GM12878 (cell line): ENCODE data around the gene TPI1. TPM values are rescaled to one million over a fixed set of nuclear protein-coding genes. Genes with fewer than 3 reads are reported as not detected.

Experiments
- ATF2 ChIP-seq: IDR thresholded peaks from 2 replicates; pipeline ENCODE4 v1.6.1; 2012; ENCODE audit warnings: low read length, inconsistent platforms
- BCL11A ChIP-seq: IDR thresholded peaks from 2 replicates; pipeline ENCODE4 v1.6.1; 2011; ENCODE audit warnings: low read depth, low read length
- CREM ChIP-seq: IDR thresholded peaks from 2 replicates; pipeline ENCODE4 v1.6.1; 2014; ENCODE audit warnings: antibody characterized with exemption, low read depth
- CUX1 ChIP-seq: IDR thresholded peaks from 2 replicates; pipeline ENCODE4 v1.6.1; 2012; ENCODE audit warnings: improper control_type of control experiment, low read depth, low read length; ENCODE audit not compliant: insufficient replicate concordance
- FOXM1 ChIP-seq: IDR thresholded peaks from 2 replicates; pipeline ENCODE4 v1.6.1; 2012; ENCODE audit warnings: low read depth, mild to moderate bottlenecking, inconsistent platforms, low read length, moderate library complexity
- IRF3 ChIP-seq: fragments of 450-650 bp; IDR thresholded peaks from 2 replicates; pipeline ENCODE4 v1.6.1; 2014; ENCODE audit warnings: mild to moderate bottlenecking
- KLF5 ChIP-seq: fragments of 450-650 bp; IDR thresholded peaks from 2 replicates; pipeline ENCODE4 v1.6.1; 2014; ENCODE audit warnings: mild to moderate bottlenecking; ENCODE audit not compliant: partially characterized antibody
- NFIC ChIP-seq: IDR thresholded peaks from 2 replicates; pipeline ENCODE4 v1.6.1; 2012; ENCODE audit warnings: low read depth, mild to moderate bottlenecking, inconsistent platforms, low read length, moderate library complexity
- NFXL1 ChIP-seq: fragments of 450-650 bp; IDR thresholded peaks from 2 replicates; pipeline ENCODE4 v1.6.1; 2017; ENCODE audit warnings: antibody characterized with exemption, mild to moderate bottlenecking, borderline replicate concordance
- NR2C1 ChIP-seq: fragments of 450-650 bp; IDR thresholded peaks from 2 replicates; pipeline ENCODE4 v1.6.1; 2017; ENCODE audit warnings: antibody characterized with exemption, mild to moderate bottlenecking, moderate library complexity
- NRF1 ChIP-seq: conservative IDR thresholded peaks from 2 replicates; pipeline ENCODE4 v1.6.1; 2011; ENCODE audit warnings: mild to moderate bottlenecking, low read depth, low read length, improper control_type of control experiment
- PAX8 ChIP-seq: fragments of 450-650 bp; IDR thresholded peaks from 2 replicates; pipeline ENCODE4 v1.6.1; 2017; ENCODE audit warnings: mild to moderate bottlenecking, moderate library complexity
- PBX3 ChIP-seq: IDR thresholded peaks from 2 replicates; pipeline ENCODE4 v1.6.1; 2011; ENCODE audit warnings: mild to moderate bottlenecking, low read depth, low read length, moderate library complexity; ENCODE audit not compliant: insufficient replicate concordance
- RAD21 ChIP-seq: IDR thresholded peaks from 2 replicates; pipeline ENCODE4 v1.6.1; 2011; ENCODE audit warnings: mild to moderate bottlenecking, low read depth, low read length, moderate library complexity; ENCODE audit not compliant: insufficient read depth
- RELA ChIP-seq: fragments of 450-650 bp; IDR thresholded peaks from 2 replicates; pipeline ENCODE4 v1.8.0; 2014; ENCODE audit warnings: borderline replicate concordance; ENCODE audit not compliant: partially characterized antibody
- SIN3A ChIP-seq: IDR thresholded peaks from 2 replicates; pipeline ENCODE4 v1.6.1; 2012; ENCODE audit warnings: low read depth, low read length, improper control_type of control experiment
- SREBF2 ChIP-seq: IDR thresholded peaks from 2 replicates; pipeline ENCODE4 v1.6.1; 2012; ENCODE audit warnings: mild to moderate bottlenecking, low read length
- TCF3 ChIP-seq: IDR thresholded peaks from 2 replicates; pipeline ENCODE4 v1.6.1; 2012; ENCODE audit warnings: low read depth, mild to moderate bottlenecking, low read length, borderline replicate concordance; ENCODE audit not compliant: insufficient read depth
- ZBED1 ChIP-seq: IDR thresholded peaks from 2 replicates; pipeline ENCODE4 v1.6.1; 2016; ENCODE audit warnings: borderline replicate concordance
- ZZZ3 ChIP-seq: IDR thresholded peaks from 2 replicates; pipeline ENCODE4 v1.6.1; 2011; ENCODE audit warnings: low read depth; ENCODE audit not compliant: control insufficient read depth, insufficient read length
- polyA plus RNA-seq, 11 experiments: library from polyadenylated mRNA; depleted of rRNA in 4 of 11; unstranded in 6 of 11; stranded (reverse) in 5 of 11; fragments of >200 nt; fragmentation: Nextera tagmentation in 4 of 11; fragmentation: Illumina TruSeq in 1 of 11; extraction: Ambion mirVana in 4 of 11; extraction: Trizol in 1 of 11; gene quantifications; 1 replicate in 1 of 11; 2 replicates in 10 of 11; pipeline versions ENCODE4 v1.2.1 to v1.2.3, GENCODE V29; 2011 to 2016; ENCODE audit warnings: inconsistent platforms in 2 of 11, missing spikeins in 2 of 11, low read depth in 1 of 11
- total RNA-seq, 4 experiments: library from RNA; depleted of rRNA in 3 of 4; stranded (reverse); fragments of >200 nt in 3 of 4; fragmentation: Illumina TruSeq in 1 of 4; extraction: Trizol in 1 of 4; gene quantifications; 2 replicates each; pipeline versions ENCODE4 v1.2.1 to v1.2.3, GENCODE V29; 2013 to 2021

TPI1 gene
- total and polyA plus RNA-seq, 10 of the 15 experiments (the other 5 are each of a cell fraction or from before 2014, with no cell fraction given) = 916 to 7,349 (median 1,677) TPM

- TF ChIP-seq SIN3A (peak; percentile 99), RAD21 (no peak), CREM (peak; percentile 88), CUX1 (no peak), KLF5 (peak; percentile 13), ZZZ3 (no peak), IRF3 (peak; percentile 95), NFXL1 (no peak), RELA (no peak), PAX8 (no peak), NFIC (no peak), PBX3 (peak; percentile 97), BCL11A (no peak), SREBF2 (no peak), TCF3 (no peak), ZBED1 (no peak), NRF1 (no peak), FOXM1 (peak; percentile 84), ATF2 (no peak), NR2C1 (no peak)
Observed at GRCh38 chr12:6851153-6851920, 16.0 kb upstream of the TPI1 start, which contains the start of gene CDCA3 (continued).
